Measurements from ENCODE around the gene FLYWCH2.

Gene FLYWCH2

GRCh38 chr16:2846511-2847310 is 36.3 kb upstream of the FLYWCH2 start:
- TF ChIP-seq CTCF (IDR thresholded peaks at IDR 0.05; ENCODE audit: control insufficient read depth, insufficient read depth, low read depth, low read length, missing control alignments) = no peak
- peak; percentile 63 for DNase-seq (ENCODE audit: low read depth)
- no peak overlapping the region for H3K4me3 ChIP-seq (ENCODE audit: control insufficient read depth, low read depth, low read length)

- no peak for TF ChIP-seq CTCF (IDR thresholded peaks at IDR 0.05; ENCODE audit: control insufficient read depth, insufficient read depth, low read depth, low read length, missing control alignments)
- no peak overlapping the region for H3K4me3 ChIP-seq (ENCODE audit: control insufficient read depth, low read depth, low read length)
- DNase-seq (ENCODE audit: low read depth) = no peak
Measured at GRCh38 chr16:2848933-2849725, 33.9 kb upstream of the FLYWCH2 start.

GRCh38 chr16:2852003-2852730 is 30.8 kb upstream of the FLYWCH2 start:
- DNase-seq (ENCODE audit: low read depth) = no peak
- H3K4me3 ChIP-seq (ENCODE audit: control insufficient read depth, low read depth, low read length) = no peak overlapping the region
- no peak for TF ChIP-seq CTCF (IDR thresholded peaks at IDR 0.05; ENCODE audit: control insufficient read depth, insufficient read depth, low read depth, low read length, missing control alignments)

GRCh38 chr16:2852731-2853507 is 30.1 kb upstream of the FLYWCH2 start:
- H3K4me3 ChIP-seq (ENCODE audit: control insufficient read depth, low read depth, low read length) = no peak overlapping the region
- no peak for TF ChIP-seq CTCF (IDR thresholded peaks at IDR 0.05; ENCODE audit: control insufficient read depth, insufficient read depth, low read depth, low read length, missing control alignments)
- no peak for DNase-seq (ENCODE audit: low read depth)

- TF ChIP-seq CTCF (IDR thresholded peaks at IDR 0.05; ENCODE audit: control insufficient read depth, insufficient read depth, low read depth, low read length, missing control alignments) = no peak
- no peak overlapping the region for H3K4me3 ChIP-seq (ENCODE audit: control insufficient read depth, low read depth, low read length)
- DNase-seq (ENCODE audit: low read depth) = no peak
Measured at GRCh38 chr16:2853531-2854073, 29.4 kb upstream of the FLYWCH2 start.

Measured in AG09309 (cell line).